Neural crest cell (in vitro differentiated cells): ENCODE measurements around the gene CNTD1. TPM values are rescaled to one million over a fixed set of nuclear protein-coding genes. Genes with fewer than 3 reads are reported as not detected.

Source experiments
- DNase-seq: peaks from one replicate; pipeline ENCODE4 v3.0.0; 2021; ENCODE audit warnings: low read depth, mixed read lengths, low spot score
- H3K27ac Mint-ChIP-seq: one replicate; pipeline ENCODE4 v1.8.0; 2021; ENCODE audit warnings: mild to moderate bottlenecking, mixed read lengths; ENCODE audit not compliant: unreplicated experiment
- H3K27me3 Mint-ChIP-seq: 2 replicates; pipeline ENCODE4 v1.8.0; 2021; ENCODE audit warnings: low read depth, mild to moderate bottlenecking, mixed read lengths
- H3K36me3 Mint-ChIP-seq: 2 replicates; pipeline ENCODE4 v1.8.0; 2021; ENCODE audit warnings: low read depth, mild to moderate bottlenecking, mixed read lengths
- H3K4me1 Mint-ChIP-seq: 2 replicates; pipeline ENCODE4 v1.8.0; 2021; ENCODE audit warnings: mixed read lengths
- H3K4me3 Mint-ChIP-seq: one replicate; pipeline ENCODE4 v1.8.0; 2021; ENCODE audit warnings: mild to moderate bottlenecking, mixed read lengths
- H3K9me3 Mint-ChIP-seq: 2 replicates; pipeline ENCODE4 v1.8.0; 2021; ENCODE audit warnings: mixed read lengths
- CTCF ChIP-seq: fragments of 200-600 bp; sonication (generic); conservative IDR thresholded peaks from 2 replicates; pipeline ENCODE4 v1.5.0; 2021; ENCODE audit warnings: antibody characterized with exemption, mild to moderate bottlenecking
- total RNA-seq: library from RNA; stranded (reverse); gene quantifications from 2 replicates; pipeline ENCODE4 v1.2.1, GENCODE V29; 2021

CNTD1 gene
- total RNA-seq, 1 donor from 2014 or later, result not detected

DNA sequence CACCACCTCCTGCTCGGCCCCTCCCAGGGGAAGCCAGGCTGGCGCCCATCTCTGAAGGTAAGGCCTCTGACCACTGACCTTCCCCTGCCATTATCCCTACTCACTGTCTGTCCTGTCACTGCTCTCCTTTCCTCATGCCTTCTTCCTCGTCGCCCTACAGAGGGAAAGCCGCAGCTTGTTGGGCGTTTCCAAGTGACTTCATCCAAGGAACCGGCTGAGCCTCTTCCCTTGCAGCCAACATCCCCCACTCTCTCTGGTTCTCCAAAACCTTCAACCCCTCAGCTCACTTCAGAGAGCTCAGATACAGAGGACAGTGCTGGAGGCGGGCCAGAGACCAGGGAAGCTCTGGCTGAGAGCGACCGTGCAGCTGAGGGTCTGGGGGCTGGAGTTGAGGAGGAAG is 3.2 kb upstream of the CNTD1 start:
- no peak for DNase-seq
- Mint-ChIP-seq H3K9me3 (peaks cover 3% of the 10 kb centered on the region), H3K27me3 (peaks cover 17% of the 10 kb centered on the region), H3K4me3 (peak overlapping the region; percentile 69), H3K36me3 (peaks cover 9% of the 10 kb centered on the region), H3K27ac (no peak overlapping the region), H3K4me1 (peaks cover 13% of the 10 kb centered on the region)
- TF ChIP-seq CTCF, result no peak

- no peak for DNase-seq
- Mint-ChIP-seq H3K9me3 (peaks cover 3% of the 10 kb centered on the region), H3K27ac (no peak overlapping the region), H3K27me3 (peaks cover 18% of the 10 kb centered on the region), H3K4me1 (peaks cover 13% of the 10 kb centered on the region), H3K4me3 (peak overlapping the region; percentile 98), H3K36me3 (peaks cover 9% of the 10 kb centered on the region)
- no peak for TF ChIP-seq CTCF
These were observed 2.4 kb upstream of the CNTD1 start for GRCh38 chr17:42796066-42796758.

DNA sequence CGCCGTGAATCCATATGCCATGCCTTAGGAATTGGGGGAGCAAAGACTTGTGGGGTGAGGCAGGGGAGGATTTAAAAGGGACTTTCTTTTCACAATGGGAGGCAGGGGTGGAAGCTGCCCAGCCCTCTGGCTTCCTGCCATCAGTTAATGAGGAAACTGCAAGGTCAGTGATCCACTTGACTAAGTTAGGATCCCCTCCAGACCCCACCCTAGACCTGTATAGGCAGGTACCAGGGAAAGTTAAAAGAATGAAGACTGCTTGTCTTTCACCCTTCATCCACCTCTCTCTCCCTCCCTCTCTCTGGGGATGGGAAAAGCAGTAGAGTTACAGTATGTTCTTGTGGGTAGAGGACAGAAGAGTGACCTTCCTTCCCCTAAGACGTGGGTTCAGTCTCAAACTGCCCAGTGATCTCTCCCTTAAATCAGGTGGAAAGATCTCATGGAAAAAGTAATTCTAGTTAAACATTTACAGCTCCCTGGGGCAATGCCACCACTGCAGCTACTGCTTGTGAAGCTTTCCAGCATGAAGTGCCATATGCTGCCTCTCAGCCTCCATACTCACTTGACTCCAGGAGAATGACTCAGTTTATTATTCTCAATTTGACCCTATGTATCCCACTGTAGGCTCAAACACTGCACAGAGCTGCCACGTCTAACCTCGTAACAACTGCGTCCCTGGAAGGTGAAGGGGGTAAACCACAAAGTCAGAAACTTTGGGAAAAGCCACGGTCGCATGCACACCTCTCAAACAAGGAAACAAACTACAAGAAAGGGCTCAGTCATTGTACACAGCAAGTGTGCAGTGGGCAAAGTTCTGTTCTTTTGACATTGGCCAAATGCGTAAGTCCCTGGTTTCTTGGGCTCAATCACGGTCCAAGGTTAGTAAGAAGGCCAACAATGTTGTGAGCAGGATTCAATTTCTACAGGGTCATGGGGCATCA is 1.3 kb upstream of the CNTD1 start:
- H3K36me3 Mint-ChIP-seq, result peaks cover 9% of the 10 kb centered on the region
- H3K27ac Mint-ChIP-seq, result peak overlapping the region; percentile 4
- TF ChIP-seq CTCF, result no peak
- no peak for DNase-seq
- peaks cover 13% of the 10 kb centered on the region for H3K4me1 Mint-ChIP-seq
- peak overlapping the region; percentile 98 for H3K4me3 Mint-ChIP-seq
- H3K27me3 Mint-ChIP-seq, result peaks cover 23% of the 10 kb centered on the region
- peaks cover 3% of the 10 kb centered on the region for H3K9me3 Mint-ChIP-seq

- peaks cover 9% of the 10 kb centered on the region for H3K36me3 Mint-ChIP-seq
- no peak for DNase-seq
- peaks cover 13% of the 10 kb centered on the region for H3K4me1 Mint-ChIP-seq
- H3K9me3 Mint-ChIP-seq, result peaks cover 3% of the 10 kb centered on the region
- no peak for TF ChIP-seq CTCF
- peak overlapping the region; percentile 81 for H3K27ac Mint-ChIP-seq
- H3K27me3 Mint-ChIP-seq, result peaks cover 22% of the 10 kb centered on the region
- H3K4me3 Mint-ChIP-seq, result peak overlapping the region; percentile 98
These were observed 664 bp upstream of the CNTD1 start for GRCh38 chr17:42798011-42798382.

DNA sequence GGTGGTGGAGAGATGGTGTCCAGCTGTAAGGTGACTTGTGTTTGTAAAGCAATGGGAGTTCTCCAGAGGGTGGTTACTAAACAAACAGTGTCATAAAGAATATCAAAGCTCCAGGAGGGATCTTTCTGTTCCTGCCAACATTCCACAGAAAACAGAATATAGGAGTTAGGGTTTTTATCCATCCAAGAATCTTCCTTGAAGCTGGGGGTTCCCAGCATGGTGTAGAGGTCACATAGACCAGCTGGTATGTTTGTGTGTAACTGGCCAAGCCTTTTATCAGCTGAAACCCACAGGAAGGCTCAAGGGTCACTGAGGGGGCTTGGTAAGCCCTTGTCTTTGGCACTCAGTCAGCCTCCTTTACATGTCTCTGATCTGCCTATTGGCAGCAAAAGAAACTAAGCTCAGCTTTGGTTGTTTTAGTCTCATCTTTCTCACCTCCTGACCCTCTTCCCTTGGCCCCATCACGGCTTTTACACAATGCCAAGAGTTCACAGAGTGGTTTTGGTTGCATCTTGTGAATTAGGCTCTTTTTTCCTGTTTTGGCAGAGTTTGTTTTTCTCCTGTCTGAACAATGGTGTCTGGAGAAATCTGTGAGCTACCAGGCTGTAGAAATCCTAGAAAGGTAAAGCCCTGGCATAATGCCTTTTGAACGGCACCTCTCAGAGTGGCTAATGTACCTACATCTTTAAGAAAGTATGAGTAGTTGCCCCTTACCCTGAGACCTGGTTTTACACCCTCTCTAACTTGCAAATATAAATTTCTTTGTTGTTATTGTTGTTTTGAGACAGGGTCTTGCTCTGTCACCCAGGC is 4.6 kb downstream of the CNTD1 start:
- Mint-ChIP-seq H3K36me3 (peaks cover 5% of the 10 kb centered on the region), H3K27ac (peak overlapping the region; percentile 16), H3K27me3 (peaks cover 26% of the 10 kb centered on the region), H3K4me1 (peaks cover 6% of the 10 kb centered on the region), H3K9me3 (peaks cover 3% of the 10 kb centered on the region), H3K4me3 (no peak overlapping the region)
- DNase-seq, result no peak
- TF ChIP-seq CTCF, result no peak
